ENCODE measurements around the gene EIF2AK2. TPM values are rescaled to one million over a fixed set of nuclear protein-coding genes. Genes with fewer than 3 reads are reported as not detected.

EIF2AK2 gene
- total and polyA plus RNA-seq, 12 donors, result 2.4 to 31.1 (median 23.0) TPM

DNA sequence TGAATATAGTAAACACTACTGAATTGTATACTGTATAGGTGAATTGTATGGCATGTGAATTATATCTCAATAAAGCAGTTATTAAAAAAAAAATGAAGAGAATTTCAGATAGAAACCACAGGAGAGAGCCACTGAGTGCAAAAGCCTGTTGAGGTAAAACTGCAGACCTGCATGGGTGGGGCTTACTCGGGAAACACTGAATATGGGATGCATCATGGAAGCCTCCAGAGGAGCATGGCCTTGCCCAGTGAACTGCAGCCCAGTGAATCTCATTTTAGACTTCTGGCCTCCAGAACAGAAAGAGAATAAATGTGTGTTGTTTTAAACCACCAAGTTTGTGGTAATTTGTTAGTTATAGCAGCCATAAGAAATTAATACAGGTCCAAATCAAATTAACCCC, 56.7 kb downstream of the EIF2AK2 start:
- DNase-seq (no peak), ATAC-seq (no peak)
- peaks cover 0 to 100% (median 13%) of the 10 kb centered on the region in 9 donors for H3K36me3 ChIP-seq
- H3K9me3 ChIP-seq, result no peaks in the 10 kb centered on the region
- TF ChIP-seq CTCF (IDR thresholded peaks at IDR 0.05), result no peak
- intact Hi-C loops (cut with DNase I), result no loop called here
- no peak overlapping the region for H3K27ac ChIP-seq
- no peak overlapping the region for H3K4me3 ChIP-seq
- WGBS, 2 donors, result 64 to 81% methylated on average over 1 of the region's 1 CpG
- H3K4me1 ChIP-seq, result no peaks in the 10 kb centered on the region
- no peaks in the 10 kb centered on the region for H3K27me3 ChIP-seq

DNA sequence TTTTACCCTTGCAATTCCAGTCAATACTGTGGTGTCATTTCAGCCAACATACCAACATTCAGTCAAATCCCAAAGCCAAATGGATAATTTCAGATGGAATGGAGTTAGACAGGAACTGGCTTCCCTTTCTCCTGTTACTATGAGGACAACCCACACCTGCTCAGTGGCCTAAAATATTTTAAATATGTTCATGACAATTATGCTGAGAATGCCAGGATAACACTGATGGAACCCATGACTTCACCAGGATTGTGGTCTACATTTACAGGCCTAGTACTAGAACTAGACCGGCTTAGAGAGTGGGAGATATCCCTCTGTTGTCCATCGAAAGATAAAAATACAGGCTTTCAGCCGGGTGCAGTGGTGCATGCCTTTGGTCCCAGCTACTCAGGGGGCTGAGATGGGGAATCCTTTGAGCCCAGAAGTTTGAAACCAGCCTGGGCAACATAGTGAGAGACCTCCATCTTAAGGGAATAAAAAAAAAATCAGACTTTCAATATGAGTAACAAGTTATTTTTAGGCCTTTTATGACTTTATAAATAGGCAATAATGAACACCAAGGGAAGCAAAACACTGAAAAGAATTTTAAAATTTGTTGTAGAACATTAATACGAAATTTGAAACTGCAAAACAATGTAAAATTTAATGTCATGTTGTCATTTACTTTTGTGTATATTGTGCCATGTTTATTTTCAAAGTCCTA, 58.2 kb downstream of the EIF2AK2 start:
- no peak for TF ChIP-seq CTCF (IDR thresholded peaks at IDR 0.05)
- no peaks in the 10 kb centered on the region for H3K4me1 ChIP-seq
- H3K4me3 ChIP-seq, result no peak overlapping the region
- H3K27ac ChIP-seq, result no peak overlapping the region
- 57 to 83% methylated on average over 4 of the region's 4 CpGs for WGBS, 2 donors
- DNase-seq (no peak), ATAC-seq (no peak)
- H3K27me3 ChIP-seq, result no peaks in the 10 kb centered on the region
- peaks cover 0 to 100% (median 21%) of the 10 kb centered on the region in 9 donors for H3K36me3 ChIP-seq
- no peaks in the 10 kb centered on the region for H3K9me3 ChIP-seq
- intact Hi-C loops (cut with DNase I), result no loop called here

GRCh38 chr2:37096568-37096967, 60.2 kb downstream of the EIF2AK2 start:
- H3K27ac ChIP-seq, result no peak overlapping the region
- H3K27me3 ChIP-seq, result no peaks in the 10 kb centered on the region
- no peak for DNase-seq
- ATAC-seq, result no peak
- TF ChIP-seq CTCF (IDR thresholded peaks at IDR 0.05), result no peak
- intact Hi-C loops (cut with DNase I), result no loop called here
- H3K4me1 ChIP-seq, result no peaks in the 10 kb centered on the region
- no peak overlapping the region for H3K4me3 ChIP-seq
- H3K36me3 ChIP-seq, result peaks cover 0 to 100% (median 27%) of the 10 kb centered on the region in 9 donors
- 90 to 94% methylated on average over 1 of the region's 1 CpG for WGBS, 2 donors
- H3K9me3 ChIP-seq, result no peaks in the 10 kb centered on the region

- no peak overlapping the region for H3K4me3 ChIP-seq
- WGBS, 2 donors, result 87 to 91% methylated on average over 5 of the region's 5 CpGs
- no peak overlapping the region for H3K27ac ChIP-seq
- no peaks in the 10 kb centered on the region for H3K27me3 ChIP-seq
- H3K36me3 ChIP-seq, result peaks cover 0 to 100% (median 49%) of the 10 kb centered on the region in 9 donors
- intact Hi-C loops (cut with DNase I), result no loop called here
- TF ChIP-seq CTCF (IDR thresholded peaks at IDR 0.05), result no peak
- H3K4me1 ChIP-seq, result no peaks in the 10 kb centered on the region
- ATAC-seq (no peak), DNase-seq (no peak)
- H3K9me3 ChIP-seq, result no peaks in the 10 kb centered on the region
These were observed 64.9 kb downstream of the EIF2AK2 start for GRCh38 chr2:37091873-37092272.
